ENCODE measurements around the gene VTN.

VTN gene, protein sequence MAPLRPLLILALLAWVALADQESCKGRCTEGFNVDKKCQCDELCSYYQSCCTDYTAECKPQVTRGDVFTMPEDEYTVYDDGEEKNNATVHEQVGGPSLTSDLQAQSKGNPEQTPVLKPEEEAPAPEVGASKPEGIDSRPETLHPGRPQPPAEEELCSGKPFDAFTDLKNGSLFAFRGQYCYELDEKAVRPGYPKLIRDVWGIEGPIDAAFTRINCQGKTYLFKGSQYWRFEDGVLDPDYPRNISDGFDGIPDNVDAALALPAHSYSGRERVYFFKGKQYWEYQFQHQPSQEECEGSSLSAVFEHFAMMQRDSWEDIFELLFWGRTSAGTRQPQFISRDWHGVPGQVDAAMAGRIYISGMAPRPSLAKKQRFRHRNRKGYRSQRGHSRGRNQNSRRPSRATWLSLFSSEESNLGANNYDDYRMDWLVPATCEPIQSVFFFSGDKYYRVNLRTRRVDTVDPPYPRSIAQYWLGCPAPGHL

DNA sequence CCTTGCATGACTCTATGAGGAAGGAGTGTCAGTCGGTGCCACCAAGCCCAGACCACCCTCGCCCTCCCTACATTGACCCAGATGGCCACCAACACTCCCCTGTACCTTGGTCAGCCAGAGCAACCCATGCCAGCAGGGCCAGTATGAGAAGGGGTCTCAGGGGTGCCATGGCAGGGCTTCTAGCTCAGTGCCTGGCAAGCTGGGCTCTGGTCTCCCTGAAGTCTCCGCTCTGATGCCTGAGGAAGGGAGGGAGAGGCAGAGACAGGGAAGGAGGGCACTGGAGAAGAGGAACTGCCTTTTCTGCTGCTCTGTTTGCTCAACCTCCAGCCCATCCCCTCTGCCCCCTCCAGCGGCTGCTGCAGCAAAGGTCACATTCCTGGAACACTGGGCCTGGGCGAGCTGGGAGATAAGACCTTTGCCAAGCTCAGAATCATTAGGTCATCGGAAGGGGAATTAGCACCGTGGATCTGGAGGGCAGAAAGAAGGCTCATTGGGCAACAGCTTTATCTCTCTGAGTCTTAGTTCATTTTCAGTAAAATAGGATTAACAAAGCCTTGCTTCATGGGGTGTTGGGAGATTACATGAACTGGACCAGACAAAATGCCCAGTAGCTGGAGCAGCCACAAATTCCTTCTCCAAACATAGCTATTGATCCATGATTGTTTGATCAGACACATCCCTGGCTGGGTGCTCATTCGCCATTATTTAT, at the start of gene VTN:
VTN (minus strand) TSS at position 273 of the 709 bp plus-strand sequence; CDS start at position 169, 104 bp downstream.
- in situ Hi-C loops (cut with MboI; ENCODE audit: low sequenced_read_pairs) = no loop called here

DNA sequence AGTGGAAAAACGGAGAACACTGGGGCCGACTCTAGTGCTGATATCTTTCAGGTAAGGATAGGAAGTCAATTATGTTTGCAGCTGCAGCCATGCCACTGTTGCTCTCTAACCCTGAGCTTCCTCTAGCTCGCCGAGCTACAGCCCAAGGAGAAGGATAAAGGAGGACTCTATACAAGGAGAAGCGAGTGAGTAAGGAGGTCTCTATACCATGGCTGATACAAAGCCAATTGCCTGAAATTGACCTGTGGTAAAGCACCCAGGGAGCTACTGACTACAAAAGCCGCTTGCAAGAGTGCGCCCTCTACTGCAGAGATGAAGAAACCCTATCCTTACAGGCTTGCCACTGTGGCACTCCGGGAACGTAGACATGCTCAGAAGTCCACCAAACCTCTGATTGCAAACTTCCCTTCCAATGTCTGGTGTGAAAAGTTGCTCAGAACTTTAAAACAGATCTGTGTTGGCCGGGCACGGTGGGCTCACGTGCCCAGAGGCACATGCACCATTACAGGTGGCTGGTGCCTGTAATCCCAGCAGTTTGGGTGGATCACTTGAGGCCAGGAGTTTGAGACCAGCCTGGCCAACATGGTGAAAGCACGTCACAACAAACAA, 46.7 kb upstream of the VTN start:
- in situ Hi-C loops (cut with MboI; ENCODE audit: low sequenced_read_pairs) = no loop called here

DNA sequence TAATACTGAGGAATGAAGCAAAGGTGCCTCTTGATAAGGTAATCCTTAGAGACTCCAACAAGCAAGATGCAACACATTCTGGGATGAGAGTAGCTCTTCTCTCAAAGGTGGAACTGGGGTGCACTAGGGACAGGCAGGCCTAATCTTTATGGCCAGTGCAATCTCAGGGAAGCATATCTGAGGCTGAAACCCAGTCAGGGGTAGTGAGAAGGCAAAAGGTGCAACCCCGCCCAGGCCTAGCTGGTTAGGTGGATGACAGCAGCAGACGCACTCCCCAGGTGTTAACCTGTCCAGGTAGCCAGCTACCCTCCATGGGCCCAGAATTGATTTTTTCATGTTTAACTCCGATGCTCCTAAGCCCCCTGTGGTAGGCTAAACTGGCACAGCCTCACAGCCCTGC, 45.8 kb upstream of the VTN start:
- in situ Hi-C loops (cut with MboI; ENCODE audit: low sequenced_read_pairs) = no loop called here

DNA sequence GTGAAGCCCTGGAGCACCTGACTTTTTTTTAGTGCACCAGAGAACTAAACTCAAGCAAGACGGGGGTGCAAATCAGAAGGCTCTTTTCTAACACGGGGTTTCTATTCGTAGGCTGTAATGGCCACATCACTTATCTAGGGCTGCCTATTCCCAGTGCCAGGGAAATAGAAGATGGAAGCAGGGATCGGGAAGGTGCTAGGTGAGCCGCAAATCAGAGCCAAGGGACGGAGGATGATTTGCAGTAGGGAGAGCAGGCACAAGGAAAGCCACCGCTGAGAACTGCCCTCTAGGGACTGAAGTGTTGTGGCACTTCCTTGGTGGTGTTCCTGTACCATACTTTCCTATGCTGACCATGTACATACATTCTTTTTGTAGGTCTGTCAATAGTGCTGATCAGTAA, 43.7 kb upstream of the VTN start:
- in situ Hi-C loops (cut with MboI; ENCODE audit: low sequenced_read_pairs) = no loop called here

DNA sequence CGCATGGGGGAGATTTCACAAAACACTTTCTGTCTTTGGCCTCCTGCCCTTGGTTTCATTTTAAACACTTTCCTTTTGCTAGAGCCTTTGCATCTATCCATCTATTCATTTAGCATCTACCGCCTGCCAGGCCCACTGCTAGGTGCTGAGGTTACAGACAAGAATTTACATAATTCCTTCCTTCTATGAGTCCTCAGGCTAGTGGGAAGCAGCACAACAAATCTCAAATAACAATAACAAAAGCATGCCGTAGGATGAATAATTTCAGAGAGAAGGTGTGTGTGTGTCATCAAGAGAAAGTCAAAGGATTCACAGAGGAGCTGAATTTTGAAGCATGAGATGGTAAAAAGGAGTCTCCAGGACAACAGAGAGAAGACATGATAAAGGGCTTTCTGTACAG, 42.0 kb upstream of the VTN start:
- in situ Hi-C loops (cut with MboI; ENCODE audit: low sequenced_read_pairs) = no loop called here

DNA sequence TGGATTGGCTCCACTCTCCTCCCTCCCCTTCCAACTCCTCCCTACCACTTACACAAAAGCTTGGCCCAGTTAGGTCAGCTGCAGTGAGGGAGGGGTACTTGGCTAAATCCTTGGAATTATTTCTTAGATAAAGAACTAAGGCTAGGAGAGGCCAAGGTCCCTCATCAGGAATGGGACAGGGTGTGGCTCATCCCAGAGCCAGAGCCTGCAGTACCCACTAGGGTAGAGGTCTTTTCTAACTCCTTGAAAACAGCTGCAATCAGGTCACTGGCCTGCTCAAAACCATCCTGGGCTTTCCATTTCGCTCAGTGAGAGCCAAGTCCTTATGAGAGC, 37.8 kb upstream of the VTN start:
- in situ Hi-C loops (cut with MboI; ENCODE audit: low sequenced_read_pairs) = no loop called here

DNA sequence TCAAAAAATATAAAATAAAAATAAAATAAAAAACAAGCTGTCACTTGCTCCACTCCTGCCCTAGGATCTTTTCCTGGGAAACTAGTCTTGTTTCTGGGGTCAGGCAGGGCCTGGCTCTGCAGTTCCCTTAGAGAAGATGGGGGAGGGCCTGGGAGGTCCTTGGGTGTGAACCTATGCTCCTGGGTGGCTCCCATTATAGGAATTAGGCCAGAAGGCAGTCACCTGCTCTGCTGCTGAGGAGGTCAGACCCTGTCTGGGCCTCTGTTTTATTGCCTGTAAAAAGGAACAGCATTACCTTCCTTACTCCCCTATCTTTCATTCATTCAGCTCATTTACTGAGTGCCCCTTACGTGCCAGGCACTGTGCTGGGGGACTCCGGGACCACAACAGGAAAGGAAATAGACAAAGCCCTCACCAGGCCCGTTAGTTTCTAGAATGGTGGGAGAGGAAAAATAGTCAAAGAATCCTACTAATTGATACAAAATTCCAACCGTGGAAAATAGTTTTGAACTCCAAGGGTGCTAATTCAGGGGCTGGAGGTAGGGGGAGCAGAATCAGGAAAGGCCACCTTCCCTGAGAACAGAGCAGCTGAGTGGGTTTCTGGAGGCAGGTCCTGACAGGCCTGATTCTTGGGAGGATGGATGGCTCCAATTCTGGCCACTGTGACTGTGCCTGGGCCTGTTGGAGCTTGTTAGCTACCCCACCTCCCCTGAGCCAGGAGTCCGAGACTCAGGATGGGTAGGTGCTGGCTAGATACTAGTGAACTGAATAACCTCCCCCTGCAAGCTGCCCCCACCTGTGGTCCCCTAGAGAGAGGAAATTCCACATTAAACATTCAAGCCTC, 37.2 kb upstream of the VTN start:
- in situ Hi-C loops (cut with MboI; ENCODE audit: low sequenced_read_pairs) = no loop called here

DNA sequence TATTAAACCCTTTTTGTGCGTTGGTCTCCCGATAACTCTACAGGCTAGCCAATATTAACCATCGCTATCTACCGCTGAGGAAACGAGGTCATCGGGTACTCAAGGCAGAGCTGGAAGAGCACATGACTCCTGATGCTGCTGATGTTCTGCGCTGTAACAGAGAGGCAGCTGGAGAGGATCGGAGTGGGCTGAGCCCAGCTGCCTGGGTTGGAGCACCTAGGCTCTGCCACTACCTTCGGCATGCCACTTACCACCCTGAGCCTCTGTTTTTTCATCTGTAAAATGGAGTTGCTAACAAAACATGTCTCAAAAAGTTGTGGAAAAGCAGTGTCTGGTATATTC, 36.3 kb upstream of the VTN start:
- in situ Hi-C loops (cut with MboI; ENCODE audit: low sequenced_read_pairs) = no loop called here

DNA sequence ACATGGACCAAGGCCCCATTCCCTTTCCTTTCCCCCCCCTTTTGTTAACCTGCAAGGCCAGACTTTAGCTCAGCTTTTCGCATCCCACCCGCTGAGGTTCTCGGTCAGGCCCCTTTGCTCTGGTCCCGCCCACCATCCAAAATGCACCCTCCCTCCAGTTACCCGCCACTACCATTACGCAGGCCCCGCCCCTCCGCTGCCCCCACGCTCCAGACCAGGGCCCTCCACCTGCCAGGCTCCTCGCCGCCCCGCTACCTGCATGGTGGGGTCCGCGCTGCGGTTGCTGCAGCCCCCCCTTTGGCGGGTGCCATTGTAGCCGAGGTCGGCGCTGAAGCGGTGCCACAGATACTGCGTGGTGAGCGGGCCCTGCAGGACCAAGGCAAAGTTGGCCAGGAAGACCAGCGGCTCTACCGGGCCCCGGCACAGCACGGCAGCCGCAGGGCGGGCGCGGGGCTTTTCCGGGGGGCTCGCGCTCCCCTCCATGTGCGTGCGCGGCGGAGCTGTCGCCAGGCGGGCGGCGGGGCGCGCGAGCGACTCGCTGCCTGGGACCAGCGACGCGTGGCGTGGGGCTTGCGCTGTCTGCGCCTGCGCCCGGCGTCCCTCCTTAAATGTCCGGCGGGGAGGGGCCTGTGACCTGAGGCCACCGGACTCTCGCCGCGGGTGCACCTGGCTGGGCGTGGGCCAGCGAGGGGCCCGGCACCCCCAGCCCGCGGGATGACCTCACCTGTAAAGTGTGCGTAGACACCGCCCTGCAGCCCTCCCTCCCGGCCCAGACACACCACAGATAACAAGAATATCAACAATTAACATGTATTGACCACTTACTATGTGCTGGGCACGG, 35.7 kb upstream of the VTN start, which contains the start of gene SLC46A1:
SLC46A1 (minus strand) TSS at position 581 of the 841 bp plus-strand sequence; CDS start at position 483, 98 bp downstream.
- in situ Hi-C loops (cut with MboI; ENCODE audit: low sequenced_read_pairs) = no loop called here

DNA sequence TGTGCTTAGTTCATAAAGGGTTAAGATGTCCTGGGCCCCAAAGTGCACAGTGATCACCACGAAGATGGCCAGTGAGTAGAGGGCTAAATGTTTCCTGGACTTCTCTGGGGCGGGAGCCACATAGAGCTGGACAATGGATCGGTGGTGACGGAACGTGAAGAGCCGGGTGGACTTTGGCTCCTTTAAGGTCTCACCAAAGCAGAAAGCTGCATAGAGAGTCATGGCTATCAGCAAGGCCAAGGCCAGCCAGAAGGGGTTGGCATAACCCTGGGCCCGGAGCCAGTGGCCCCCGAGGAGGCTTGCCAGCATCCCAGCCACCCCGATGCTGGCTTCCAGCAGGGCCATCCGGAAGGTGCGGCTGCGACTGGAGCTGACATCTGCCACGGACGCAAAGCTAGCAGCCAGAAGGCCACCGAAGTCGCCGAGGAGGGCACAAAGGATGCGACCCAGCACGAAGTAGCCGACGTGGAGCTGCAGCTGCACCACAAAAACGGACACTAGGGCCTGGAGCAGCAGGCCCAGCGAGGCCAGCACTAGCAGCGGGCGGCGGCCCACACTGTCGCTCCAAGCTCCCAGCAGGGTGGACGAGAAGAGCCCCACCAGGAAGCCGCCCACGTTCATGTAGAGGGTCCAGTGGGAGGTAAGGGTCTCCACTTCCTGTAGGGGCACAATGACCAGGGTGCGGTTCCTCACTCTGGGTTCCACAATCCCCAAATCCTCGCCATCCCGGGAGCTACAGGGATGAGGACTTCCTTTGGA, 34.9 kb upstream of the VTN start:
- in situ Hi-C loops (cut with MboI; ENCODE audit: low sequenced_read_pairs) = no loop called here

DNA sequence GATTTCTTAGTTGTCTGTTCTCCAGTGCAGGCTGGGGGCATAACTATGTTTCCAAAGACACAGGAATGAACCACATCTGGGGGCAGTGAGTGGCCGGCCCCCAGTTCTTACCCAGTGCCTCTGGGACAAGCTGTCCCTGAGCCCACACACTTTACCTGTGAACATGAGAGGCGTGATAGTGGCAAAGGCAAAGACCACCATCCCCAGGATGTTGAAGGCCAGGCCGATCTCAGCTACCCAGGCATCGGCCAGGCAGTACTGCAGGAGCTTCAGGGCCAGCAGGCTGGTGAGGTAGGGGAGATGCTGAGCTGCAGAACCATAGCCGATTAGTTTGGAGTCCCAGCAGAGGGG, 34.3 kb upstream of the VTN start:
- in situ Hi-C loops (cut with MboI; ENCODE audit: low sequenced_read_pairs) = no loop called here

DNA sequence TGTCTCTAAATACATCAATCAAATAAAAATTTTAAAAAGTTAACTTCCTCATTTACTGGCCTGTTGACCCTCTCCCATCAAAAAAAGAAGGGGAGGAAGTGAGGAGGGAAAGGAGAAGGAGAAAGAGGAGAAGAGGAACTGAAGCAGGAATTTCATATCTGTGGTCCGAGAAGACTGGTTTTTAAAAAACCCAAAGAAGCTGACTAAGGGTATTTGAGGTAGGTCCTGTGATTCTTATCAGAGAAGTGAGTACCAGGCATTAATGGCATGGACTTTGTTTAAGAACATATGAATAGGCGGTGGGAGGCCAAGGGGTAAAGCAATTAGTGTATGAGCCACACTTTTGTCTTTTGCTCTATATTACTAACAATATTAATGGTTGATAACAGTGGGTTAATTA, 33.9 kb upstream of the VTN start:
- in situ Hi-C loops (cut with MboI; ENCODE audit: low sequenced_read_pairs) = no loop called here

DNA sequence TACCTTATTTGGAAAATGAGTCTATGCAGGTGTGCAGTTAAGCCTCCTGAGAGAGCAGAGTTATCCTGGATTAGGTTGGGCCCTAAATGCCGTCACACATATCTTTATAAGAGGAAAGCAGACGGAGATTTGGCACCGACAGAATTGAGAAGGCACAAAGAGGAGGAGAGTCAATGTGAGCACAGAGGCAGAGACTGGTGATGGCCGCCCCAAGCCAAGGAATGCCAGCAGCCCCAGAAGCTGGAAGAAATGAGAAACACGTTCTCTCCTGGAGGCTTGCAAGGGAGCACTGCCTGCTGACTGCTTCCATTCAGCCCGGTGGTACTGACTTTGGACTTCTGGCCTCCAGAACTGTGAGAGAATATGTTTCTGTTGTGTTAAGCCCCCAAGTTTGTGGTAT, 32.7 kb upstream of the VTN start:
- in situ Hi-C loops (cut with MboI; ENCODE audit: low sequenced_read_pairs) = no loop called here

DNA sequence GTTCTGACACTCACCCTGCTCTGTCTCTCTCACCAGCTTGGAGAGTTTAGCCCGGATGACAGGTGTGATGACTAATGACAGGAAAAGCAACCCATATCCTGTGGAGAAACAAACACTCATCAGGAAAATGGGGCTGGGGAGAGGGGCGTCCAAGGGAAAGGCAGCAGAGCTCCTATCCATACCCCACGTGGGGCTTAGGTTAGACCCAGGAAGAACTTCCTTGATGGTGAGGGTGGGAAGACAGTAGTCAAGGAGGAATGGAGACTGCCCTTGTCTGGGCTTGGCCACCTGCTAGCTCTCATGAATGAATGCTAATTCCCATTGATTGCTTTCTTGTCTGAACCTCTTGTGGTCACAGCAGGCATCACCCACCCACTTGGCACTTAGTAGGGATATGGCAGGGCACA, 32.1 kb upstream of the VTN start:
- in situ Hi-C loops (cut with MboI; ENCODE audit: low sequenced_read_pairs) = no loop called here

DNA sequence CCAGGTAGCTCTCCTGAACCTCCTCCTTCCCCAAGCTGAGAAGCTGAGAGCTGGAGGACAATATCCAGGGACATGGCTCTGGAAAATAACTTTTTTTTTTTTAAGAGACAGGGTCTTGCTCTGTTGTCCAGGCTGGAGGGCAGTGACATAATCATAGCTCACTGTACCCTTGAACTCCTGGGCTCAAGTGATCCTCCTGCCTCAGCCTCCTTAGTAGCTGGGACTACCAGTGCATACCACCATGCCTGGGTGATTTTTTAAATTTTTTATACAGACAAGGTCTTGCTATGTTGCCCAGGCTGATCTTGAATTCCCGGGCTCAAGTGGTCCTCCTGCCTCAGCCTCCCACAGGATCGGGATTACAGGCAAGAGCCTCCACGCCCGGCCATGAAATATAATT, 29.7 kb upstream of the VTN start:
- in situ Hi-C loops (cut with MboI; ENCODE audit: low sequenced_read_pairs) = no loop called here

DNA sequence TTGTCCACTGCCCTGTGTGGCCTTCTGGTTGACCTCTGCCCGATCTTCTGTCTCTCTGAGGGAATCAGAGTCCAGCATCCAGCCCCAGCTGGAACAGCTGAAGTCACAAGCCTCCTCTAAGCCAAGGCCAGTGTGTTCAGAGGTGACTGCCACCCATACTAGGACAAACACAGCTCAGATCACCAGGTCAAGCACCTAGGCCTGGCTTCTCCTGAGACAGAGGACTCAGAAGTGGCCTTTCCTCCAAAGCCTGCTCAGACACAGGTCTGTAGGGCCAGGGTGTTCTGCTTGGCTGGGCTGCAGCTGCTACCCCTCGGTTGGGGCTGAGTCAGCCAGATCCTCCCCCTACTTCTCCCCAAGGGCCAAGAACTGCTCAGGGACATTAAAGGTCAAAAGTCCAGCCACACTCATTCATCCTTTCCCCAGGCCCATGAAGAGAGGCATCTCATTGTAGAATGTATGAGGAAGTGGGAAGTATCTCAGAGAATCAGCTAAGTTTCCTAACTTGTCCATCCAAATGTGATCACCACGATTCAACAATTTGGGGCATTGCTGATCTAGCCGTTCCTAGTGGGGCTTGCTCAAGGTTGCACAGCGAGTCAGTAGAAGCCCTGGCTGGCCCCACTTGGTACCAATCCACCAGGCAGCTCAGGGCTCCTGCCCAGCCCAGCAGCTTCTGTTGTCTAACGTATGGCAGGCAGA, 28.3 kb upstream of the VTN start:
- in situ Hi-C loops (cut with MboI; ENCODE audit: low sequenced_read_pairs) = no loop called here

DNA sequence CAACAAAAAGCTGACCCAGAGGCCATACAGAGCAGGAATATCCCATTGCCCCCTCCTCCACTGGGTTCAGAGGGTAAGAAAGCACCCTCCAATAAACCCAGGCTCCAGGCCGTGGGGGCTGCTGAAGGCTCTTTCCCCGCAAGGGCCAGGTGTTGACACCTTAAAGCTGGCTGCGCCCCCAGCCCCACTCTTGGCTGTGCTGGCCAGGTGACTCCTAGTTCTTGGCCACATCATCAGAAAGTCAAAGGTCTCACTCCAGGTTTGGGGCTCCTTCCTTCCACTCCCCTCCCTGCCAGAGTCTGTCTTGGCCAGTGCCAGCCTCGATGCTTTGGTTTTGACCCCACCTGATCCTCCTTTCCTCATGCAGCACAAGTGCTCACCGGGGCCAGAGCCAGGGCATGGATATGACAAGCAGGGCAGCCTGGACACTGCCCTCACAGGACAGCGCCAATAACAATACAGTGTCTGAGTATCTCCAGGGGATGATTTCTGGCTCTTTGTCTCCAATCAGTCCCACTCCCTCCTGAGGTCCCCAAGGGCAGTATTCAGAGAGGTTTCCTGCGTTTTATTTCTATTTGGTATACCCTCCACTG, 27.7 kb upstream of the VTN start:
- in situ Hi-C loops (cut with MboI; ENCODE audit: low sequenced_read_pairs) = no loop called here

DNA sequence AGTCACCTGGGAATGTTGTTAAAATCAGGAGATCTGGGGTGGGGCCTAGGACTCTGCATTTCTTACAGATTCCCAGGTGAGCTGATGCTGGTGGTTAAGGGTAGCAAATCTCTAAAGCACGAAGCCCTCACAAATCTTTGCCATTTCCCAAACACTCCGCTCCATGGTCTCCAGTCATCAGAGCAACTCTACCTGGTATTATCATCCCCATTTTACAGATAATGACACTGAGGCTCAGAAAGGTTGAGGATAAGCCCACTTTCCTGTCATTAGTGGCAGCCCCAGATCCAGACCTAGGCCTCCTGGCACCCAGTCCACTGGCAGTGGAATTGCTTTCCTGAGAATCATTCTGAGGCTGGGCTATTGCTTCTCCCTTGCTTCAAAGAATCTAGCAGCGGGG, 27.2 kb upstream of the VTN start:
- in situ Hi-C loops (cut with MboI; ENCODE audit: low sequenced_read_pairs) = no loop called here

Data from hTERT RPE-1 (cell line).